Ectodermal cell (in vitro differentiated cells): Measurements from ENCODE around the gene GAGE12D.
"Not testable (repeated sequence)": the region's sequence is repeated elsewhere in the genome, so short reads cannot be mapped to it uniquely, and the experiment has no call there.

ENCODE experiments used
- H3K27ac ChIP-seq: 2 replicates; pipeline ENCODE4 v1.7.0; 2013; ENCODE audit warnings: mild to moderate bottlenecking, low read depth, low read length; ENCODE audit not compliant: insufficient read depth, poor library complexity, severe bottlenecking
- H3K27me3 ChIP-seq: 2 replicates; pipeline ENCODE4 v1.7.0; 2013; ENCODE audit warnings: mild to moderate bottlenecking, low read length; ENCODE audit not compliant: insufficient read depth, control insufficient read depth, poor library complexity, severe bottlenecking
- H3K36me3 ChIP-seq: one replicate; pipeline ENCODE4 v1.7.0; 2013; ENCODE audit warnings: low read length; ENCODE audit not compliant: control insufficient read depth, insufficient read depth
- H3K4me1 ChIP-seq: one replicate; pipeline ENCODE4 v1.7.0; 2013; ENCODE audit warnings: low read length; ENCODE audit not compliant: control insufficient read depth, insufficient read depth
- H3K4me3 ChIP-seq: 2 replicates; pipeline ENCODE4 v1.7.0; 2013; ENCODE audit warnings: low read depth, low read length, control low read depth; ENCODE audit not compliant: insufficient read depth
- H3K9me3 ChIP-seq: 2 replicates; pipeline ENCODE4 v1.7.0; 2013; ENCODE audit warnings: mild to moderate bottlenecking, low read length, moderate library complexity; ENCODE audit not compliant: control insufficient read depth
- WGBS, 2 experiments: methylation state at CpG; one replicate each; pipeline ENCODE4 v1.1.7; 2013; ENCODE audit warnings: missing lambda C conversion rate in 2 of 2; 5-methylcytosine and 5-hydroxymethylcytosine counted together

The GAGE12D gene

GRCh38 chrX:49590488-49590887 lies 49.0 kb downstream of the GAGE12D start:
- not testable (repeated sequence) for H3K27ac ChIP-seq, H3K9me3 ChIP-seq, H3K36me3 ChIP-seq, H3K27me3 ChIP-seq, H3K4me3 ChIP-seq, H3K4me1 ChIP-seq
- 98% methylated on average over 7 to 14 of the region's 17 CpGs for WGBS, 2 experiments
